HG03108 (cell line): ENCODE results near the gene PAFAH1B1.
"Not testable (repeated sequence)": the region's sequence is repeated elsewhere in the genome, so short reads cannot be mapped to it uniquely, and the experiment has no call there.

Experiments
- ATAC-seq: cut with Tn5 transposase; IDR thresholded peaks from one replicate; pipeline ENCODE4 v1.9.1; 2021; ENCODE audit warnings: moderate library complexity; ENCODE audit not compliant: unreplicated experiment

PAFAH1B1 gene

GRCh38 chr17:2688351-2689342 is 95.2 kb downstream of the PAFAH1B1 start:
- no peak for ATAC-seq

GRCh38 chr17:2689411-2690164 is 96.1 kb downstream of the PAFAH1B1 start:
- no peak for ATAC-seq

GRCh38 chr17:2690165-2691068 is 97.0 kb downstream of the PAFAH1B1 start:
- no peak for ATAC-seq

DNA sequence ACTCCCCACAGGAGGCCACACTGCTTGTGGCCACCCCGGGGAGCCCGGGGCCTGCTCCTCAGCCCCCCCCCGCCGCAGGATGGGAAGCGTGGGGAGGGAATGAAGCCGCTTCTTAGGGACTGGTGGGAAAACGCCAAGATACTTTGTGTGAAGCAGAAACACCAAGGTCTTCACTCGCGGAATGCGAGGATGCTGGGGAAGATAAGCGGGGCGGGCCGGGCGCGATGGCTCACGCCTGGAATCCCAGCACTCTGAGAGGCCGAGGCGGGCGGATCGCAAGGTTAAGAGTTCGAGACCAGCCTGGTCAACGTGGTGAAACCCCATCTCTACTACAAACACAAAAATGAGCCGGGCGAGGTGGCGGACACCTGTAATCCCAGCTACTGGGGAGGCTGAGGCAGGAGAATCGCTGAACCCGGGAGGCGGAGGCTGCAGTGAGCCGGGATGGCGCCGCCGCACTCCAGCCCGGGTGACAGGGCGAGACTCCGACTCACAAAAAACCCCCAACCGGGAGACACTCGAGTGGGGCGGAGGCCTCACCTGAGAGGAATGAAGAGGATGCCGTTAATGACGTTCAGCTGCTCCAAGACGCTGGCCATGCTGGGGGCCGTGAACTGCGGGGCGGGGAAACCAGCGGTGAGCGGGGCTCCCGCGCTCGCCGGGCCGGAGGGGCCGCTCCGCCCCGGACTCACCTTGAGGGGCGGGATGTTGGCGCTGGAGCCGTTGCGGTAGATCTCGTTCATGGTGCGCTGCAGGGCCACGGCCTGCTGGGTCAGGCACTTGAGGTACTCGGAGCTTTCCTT is 97.8 kb downstream of the PAFAH1B1 start:
- ATAC-seq, result no peak

GRCh38 chr17:2691965-2692780 is 98.7 kb downstream of the PAFAH1B1 start:
- ATAC-seq, result no peak

DNA sequence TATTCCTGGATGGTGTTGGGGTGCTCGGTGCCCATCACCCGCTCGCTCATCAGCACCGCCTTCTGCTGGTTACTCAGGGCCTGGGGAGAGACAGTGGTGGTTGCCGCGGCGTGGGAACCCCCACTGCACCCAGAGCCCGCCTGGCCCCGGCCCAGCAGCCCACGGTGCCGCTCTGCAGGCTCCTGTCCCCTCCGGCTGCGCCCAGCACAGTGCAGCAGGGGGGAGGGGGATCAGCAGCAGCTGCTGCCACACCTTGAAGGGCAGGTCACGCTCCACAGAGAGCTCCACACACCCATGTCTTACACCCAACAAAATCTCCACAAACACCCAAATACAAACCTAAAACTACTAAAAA is 99.3 kb downstream of the PAFAH1B1 start:
- ATAC-seq, result no peak

- ATAC-seq, result no peak
Measured at GRCh38 chr17:2693561-2694380, 100.3 kb downstream of the PAFAH1B1 start.

DNA sequence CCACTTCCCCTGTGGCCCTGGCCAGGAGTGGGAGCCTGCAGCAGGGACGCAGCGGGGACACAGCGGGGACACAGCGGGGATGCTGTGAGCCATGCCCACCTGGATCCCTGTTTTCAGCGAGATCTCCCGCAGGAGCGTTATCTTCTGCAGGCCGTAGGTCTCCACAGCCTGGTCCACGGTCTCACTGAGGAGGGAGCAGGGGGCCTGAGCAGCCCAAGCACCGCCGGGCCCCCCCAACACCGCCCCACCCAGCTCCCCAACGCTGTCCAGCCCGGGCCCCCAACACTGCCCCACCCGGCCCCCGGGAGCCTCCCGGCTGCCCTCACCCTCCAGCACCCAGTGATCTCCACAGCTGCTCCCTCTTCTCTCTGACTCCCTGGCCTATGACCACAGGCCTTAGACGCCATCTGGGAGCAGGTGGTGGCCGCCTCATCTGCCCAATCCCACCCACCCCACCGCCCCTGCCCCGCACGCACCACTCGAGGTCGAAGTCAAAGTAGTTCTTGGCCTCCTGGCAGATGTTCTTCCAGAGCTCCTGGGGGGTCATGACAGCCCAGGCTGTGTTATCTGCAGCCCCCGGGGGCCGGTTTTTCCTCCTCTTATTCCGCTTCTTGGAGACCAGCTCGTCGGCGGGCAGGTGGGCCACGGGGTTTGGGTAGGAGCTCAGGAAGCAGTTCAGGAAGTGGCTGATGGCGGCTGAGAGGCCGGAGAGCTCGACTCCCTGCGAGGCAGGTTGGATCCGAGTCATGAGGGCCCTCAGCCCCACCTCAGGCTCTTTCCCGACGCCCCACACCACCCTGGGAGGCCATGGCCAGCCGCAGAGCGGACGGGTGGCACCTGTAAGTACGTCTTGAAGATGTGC is 101.2 kb downstream of the PAFAH1B1 start:
- no peak for ATAC-seq

GRCh38 chr17:2695243-2695960 is 101.9 kb downstream of the PAFAH1B1 start:
- no peak for ATAC-seq

DNA sequence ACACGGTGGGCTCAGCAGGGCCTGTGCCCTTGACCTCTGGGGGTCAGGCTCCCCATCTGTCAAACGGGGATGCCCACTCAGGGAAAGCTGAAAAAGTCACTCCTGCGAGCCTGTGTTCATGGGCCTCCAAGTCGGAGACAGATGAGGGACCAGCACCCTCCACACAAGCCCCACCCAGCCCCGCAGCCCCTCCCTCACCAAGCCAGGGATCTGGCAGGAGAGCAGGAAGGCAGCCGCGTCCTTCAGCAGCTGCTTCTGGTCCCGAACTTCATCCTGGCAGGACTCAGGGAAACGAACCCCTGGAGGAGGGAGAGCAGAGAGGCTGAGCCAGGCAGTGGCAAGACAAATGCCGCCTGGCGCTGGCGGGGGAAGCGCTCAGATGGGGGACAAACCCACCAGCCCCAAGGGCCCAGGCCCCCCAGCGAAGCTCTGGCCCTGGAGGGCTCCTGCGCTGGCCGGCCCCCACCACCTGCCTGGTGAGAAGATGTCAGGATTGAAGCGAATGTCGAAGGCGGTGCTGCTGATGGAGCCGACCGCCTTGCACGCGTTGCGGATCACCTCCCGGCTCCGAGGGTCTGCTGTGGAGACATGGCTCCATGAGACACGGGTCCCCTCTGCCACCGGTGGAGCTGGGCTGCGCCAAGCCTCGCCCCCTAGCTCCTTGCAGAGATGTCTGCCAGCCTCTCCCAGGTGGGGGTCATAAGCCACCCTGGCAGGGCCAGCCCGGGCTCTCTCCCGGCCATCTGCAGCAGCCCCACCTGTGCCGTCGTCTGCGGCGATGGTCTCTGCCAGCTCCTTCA is 102.7 kb downstream of the PAFAH1B1 start:
- no peak for ATAC-seq

- no peak for ATAC-seq
Measured at GRCh38 chr17:2697611-2698162, 104.2 kb downstream of the PAFAH1B1 start.

GRCh38 chr17:2699216-2699805 is 105.9 kb downstream of the PAFAH1B1 start:
- ATAC-seq, result not testable (repeated sequence)

DNA sequence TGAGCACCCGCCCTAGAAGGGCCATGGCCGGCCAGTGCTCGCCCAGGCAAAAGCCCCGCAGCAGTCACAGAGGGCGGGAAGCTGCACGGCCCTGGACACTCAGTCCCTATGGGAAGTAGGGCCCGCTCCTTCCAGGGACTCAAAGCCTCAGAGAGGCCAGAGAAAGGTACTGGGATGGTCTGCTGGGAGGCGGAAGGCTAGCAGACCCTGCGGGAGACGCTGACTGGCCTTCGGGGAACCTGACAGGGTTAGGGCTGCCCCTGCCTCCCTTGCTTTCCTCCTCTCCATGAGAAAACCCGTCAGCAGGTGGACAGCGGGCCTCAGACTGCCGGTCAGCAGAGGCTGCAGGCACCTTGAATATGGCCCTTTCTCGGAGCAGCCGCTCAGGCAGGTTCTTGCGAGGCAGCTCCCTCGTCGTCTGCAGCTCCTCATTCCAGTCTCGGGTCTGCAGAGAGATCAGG is 106.6 kb downstream of the PAFAH1B1 start:
- ATAC-seq, result no peak

DNA sequence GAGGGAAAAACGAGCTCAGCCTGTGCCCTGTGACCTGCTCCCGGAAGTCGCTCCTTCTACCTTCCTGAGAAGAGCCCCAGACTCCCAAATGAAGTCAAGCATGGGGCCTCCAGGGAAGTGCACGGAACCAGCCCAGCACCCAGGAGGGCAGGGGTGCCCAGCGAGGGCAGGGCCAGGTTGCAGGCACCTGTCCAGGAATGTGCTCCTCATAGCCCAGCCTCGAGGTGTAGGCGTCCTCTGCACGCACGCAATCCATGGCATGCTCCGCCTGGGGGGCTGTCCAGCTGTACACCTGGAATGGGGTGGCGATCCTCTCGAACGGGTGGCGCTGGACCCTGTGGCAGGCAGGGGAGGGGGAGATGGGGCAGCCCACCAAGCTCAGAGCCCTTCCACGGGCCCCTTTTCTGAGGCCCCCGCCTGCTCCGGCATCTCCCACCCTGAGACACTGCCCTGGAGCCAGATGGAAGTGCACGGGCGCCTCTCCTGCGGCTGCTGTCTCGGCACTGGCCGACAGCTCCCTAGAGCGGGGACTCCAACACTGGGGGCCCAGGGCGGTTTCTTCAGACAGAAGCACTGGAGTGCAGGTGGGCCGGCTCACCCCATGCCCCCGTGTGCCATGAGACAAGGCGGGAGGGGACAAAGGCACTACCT is 107.2 kb downstream of the PAFAH1B1 start:
- no peak for ATAC-seq
